Astrocyte of the spinal cord (primary cell): ENCODE data around the gene EXD3.

Source experiments
- DNase-seq: peaks from one replicate; pipeline ENCODE4 v3.0.0; 2011; ENCODE audit warnings: low read depth, low spot score
- H3K4me3 ChIP-seq: 2 replicates; pipeline ENCODE4 v1.5.1; 2011; ENCODE audit warnings: low read depth, mild to moderate bottlenecking, low read length, moderate library complexity
- in situ Hi-C: cut with HindIII; loops from 2 replicates; pipeline ENCODE4 v1.10.0; 2017; ENCODE audit warnings: low sequenced_read_pairs
- TF ChIP-seq, protein P1 (sequence below): IDR thresholded peaks from 2 replicates; pipeline ENCODE4 v1.5.1; 2012; ENCODE audit warnings: low read depth, mild to moderate bottlenecking, low read length, inconsistent platforms

Gene EXD3

DNA sequence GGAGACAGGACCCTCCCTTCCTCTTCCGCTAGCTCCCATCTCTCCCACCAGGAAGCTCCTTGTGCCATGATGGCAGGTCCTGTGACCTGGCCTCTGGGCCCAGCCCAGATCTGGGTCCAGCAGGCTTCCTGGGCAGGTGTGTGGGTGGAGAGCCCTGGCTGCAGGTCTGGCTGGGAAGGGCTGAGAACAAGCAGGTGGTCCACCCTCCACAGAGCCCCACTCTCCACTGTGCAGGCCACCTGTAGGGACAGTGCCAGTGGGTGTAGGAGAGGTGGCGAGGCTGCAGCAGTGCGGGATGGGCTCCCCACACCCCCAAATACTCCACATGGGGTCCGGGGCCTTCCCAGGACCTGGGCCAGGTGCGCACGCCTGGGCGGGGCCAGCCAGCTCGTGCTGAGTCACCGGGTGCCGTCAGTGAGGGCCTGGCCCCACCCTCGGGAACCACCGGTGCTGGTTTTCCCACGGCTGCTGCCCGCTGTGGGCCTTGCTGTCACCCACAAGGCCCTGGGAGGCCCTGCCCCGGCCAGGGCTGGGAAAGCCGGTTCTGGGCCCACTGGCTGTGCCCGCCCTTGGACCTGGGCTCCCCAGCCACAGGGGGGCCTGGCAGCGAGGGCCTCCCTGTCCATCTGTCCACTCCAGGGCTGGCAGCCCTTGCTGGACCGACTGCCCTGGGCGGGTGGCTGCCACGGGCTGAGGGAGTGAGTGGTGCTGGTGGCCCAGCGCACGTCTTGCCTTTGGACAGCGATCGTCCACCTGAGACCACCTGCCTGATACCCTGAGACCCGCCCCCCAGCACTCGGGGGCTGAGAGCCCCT lies 111.6 kb downstream of the EXD3 start:
- in situ Hi-C loops, result no loop called here
- TF ChIP-seq, protein P1, sequence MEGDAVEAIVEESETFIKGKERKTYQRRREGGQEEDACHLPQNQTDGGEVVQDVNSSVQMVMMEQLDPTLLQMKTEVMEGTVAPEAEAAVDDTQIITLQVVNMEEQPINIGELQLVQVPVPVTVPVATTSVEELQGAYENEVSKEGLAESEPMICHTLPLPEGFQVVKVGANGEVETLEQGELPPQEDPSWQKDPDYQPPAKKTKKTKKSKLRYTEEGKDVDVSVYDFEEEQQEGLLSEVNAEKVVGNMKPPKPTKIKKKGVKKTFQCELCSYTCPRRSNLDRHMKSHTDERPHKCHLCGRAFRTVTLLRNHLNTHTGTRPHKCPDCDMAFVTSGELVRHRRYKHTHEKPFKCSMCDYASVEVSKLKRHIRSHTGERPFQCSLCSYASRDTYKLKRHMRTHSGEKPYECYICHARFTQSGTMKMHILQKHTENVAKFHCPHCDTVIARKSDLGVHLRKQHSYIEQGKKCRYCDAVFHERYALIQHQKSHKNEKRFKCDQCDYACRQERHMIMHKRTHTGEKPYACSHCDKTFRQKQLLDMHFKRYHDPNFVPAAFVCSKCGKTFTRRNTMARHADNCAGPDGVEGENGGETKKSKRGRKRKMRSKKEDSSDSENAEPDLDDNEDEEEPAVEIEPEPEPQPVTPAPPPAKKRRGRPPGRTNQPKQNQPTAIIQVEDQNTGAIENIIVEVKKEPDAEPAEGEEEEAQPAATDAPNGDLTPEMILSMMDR, result no peak
- DNase-seq, result no peak
- no peak overlapping the region for H3K4me3 ChIP-seq

DNA sequence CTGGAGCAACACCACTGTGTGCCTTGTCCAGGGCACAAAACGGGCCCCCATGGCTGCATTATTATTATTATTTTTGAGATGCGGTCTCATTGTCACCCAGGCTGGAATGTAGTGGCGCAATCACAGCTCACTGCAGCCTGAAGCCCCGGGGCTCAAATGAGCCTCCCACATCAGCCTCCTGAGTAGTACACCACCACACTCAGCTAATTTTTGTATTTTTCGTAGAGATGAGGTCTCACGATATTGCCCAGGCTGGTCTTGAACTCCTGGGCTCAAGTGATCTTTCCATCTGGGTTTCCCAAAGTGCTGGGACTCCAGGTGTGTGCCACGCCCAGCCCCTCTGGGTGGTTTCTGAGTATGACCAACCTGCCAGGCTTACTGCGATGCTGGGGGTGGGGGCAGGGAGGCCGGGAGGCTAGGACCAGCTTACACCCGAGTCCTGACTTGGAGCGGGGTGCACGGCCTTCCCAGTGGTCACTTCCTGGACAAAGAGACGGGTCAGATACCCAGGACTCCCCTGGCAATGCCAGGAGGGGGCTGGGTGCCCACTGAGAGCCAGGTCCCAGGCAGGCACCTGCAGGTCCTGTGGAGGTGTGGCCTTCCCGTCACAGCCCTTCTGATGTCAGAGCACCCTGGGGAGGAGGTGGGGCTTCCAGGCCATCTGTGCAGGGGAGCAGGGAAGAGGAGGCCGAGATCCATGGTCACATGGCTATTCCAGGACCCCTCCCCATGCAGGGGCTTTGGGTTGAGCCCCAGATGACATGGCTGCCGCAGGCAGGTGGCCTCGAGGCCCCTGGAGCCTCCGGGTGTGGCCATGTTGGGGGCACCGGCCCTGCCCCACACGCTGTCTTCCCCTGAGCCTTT lies 112.5 kb downstream of the EXD3 start:
- TF ChIP-seq, protein P1, result no peak
- DNase-seq, result no peak
- in situ Hi-C loops, result no loop called here

DNA sequence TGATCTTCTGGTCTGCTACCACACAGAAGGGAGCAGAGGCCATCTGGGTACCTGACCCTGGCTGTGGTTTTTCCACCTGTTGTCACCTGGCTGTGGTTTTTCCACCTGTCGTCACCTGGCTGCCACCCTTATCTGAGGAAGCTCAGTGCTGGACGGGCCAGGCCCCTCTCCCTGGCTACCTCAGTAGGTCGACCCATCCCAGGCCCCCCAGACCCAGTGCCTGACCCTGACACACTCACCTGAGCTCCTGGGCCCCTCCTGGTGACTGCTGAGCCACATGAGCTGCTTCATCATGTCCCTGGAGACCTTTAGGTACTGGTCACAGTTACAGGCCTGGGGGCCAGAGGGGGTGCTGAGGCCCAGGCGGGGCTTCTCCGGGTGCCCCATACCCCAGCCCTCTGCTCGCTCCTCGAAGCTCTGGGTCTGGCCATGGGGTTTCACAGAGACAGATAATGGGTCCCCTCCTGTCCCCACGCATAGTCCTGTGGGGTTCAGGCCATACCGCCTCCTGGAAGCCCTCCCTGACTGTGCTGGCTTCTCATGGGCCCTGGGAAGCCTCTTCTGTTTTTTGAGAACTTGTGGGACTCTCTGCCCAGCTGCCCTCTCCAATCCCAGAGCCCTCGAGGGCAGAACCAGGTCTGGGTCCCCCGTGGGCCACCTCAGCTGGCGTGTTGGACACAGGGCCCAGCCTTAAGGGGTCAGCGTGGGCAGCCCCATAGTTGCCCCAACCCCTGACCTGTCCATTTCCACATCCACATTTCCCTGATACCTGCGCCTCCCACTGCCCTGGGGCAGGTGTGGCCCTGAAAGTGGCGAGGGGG lies 113.4 kb downstream of the EXD3 start:
- in situ Hi-C loops, result no loop called here
- no peak overlapping the region for H3K4me3 ChIP-seq
- DNase-seq, result no peak
- TF ChIP-seq, protein P1, result no peak

More for the DNA sequence above, 112.5 kb downstream of the EXD3 start:
- H3K4me3 ChIP-seq, result no peak overlapping the region

DNA sequence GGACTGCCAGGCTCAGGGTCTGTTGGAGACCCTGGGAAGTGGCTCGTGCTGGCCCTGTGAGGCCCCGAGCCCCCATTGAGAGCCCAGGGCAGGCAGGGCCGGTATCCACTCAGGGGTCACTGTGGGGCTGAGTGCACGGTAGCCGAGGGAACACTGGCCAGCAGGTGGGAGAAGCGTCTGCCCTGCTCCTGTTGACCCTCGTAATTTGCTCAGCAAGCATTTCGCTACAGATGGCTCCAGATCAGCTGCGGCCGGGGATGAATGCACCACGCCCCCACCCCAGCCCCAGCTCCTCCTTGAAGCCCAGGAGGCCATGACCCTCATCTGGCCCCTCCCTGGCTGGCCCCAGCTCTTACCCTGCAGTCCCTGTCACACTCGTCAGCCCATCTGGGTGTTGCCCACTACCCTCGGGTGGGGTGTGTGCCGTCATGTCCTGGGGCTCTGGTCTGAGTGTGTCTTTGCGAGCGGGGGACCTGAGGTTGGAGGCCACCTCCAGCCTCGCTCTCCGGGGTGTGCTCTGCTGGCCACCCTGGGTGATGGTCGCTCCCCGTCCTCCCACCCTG lies 114.8 kb downstream of the EXD3 start:
- TF ChIP-seq, protein P1, result no peak
- H3K4me3 ChIP-seq, result no peak overlapping the region
- no peak for DNase-seq
- in situ Hi-C loops, result no loop called here

DNA sequence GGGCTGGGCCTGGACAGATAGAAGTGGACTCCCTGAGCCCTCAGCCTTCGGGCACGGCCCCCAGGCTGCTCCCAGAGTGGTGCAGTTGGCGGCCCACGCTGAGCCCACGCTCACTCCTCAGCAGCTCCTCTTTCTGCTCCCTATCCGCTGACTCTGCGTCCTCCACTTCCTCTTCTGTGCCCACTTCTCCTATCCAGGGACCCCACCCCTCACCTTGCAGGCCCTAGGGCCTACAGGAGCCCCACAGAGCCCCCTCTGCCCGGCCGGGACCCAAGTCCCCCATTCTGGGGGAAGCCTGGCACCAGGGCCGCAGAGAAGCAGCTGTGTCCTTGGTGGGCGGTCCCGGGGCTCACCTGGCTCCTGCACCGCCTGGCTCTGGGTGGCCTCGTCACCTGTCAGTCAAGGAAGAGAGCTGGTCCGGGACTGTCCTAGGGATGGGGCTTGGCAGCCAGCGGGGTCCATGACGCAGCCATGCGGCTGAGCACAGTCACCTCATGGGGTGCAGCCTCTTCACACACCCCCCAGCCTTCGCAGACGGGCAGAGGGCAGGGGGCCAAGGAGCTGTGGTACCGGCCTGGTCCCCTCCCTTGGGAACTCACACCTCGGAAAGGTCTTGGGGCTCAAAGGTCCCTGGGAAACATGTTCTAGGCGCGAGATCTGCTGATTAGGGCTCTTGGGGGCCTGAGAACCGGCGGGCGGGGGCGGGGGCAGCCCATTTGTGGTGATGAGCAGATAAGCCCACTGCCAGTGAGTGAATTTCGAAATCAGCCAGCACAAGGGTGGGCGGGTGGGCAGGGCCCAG lies 115.5 kb downstream of the EXD3 start:
- DNase-seq, result no peak
- H3K4me3 ChIP-seq, result no peak overlapping the region
- in situ Hi-C loops, result no loop called here
- TF ChIP-seq, protein P1, result no peak
